Calu3 (cell line): ENCODE results near the gene BPIFB2. TPM values are rescaled to one million over a fixed set of nuclear protein-coding genes. Genes with fewer than 3 reads are reported as not detected.

Source experiments
- Bru-seq: library from RNA; stranded (reverse); fragments of 400-500 nt; gene quantifications from one replicate; lab custom pipeline; 2021; lab: Mats Ljungman, UMichigan
- BruChase-seq, 2 experiments: library from RNA; stranded (reverse); fragments of 400-500 nt; gene quantifications; one replicate each; lab custom pipeline; 2021; lab: Mats Ljungman, UMichigan
- BruUV-seq: library from RNA; stranded (reverse); fragments of 400-500 nt; replicated peaks from 2 replicates; lab custom pipeline; 2021; lab: Mats Ljungman, UMichigan
- CTCF ChIA-PET: fragments of 300-600 bp; sonication (Branson Sonifier 250); formaldehyde crosslinking; loops from one replicate; lab custom pipeline; 2022; ENCODE audit warnings: antibody characterized with exemption; lab: Charles Lee
- DNase-seq: peaks from one replicate; pipeline ENCODE4 v3.0.0; 2022
- H3K27ac Mint-ChIP-seq: one replicate; pipeline ENCODE4 v1.8.0; 2022; ENCODE audit warnings: mixed read lengths; ENCODE audit not compliant: unreplicated experiment
- H3K27me3 Mint-ChIP-seq: one replicate; pipeline ENCODE4 v1.8.0; 2022; ENCODE audit warnings: mixed read lengths; ENCODE audit not compliant: unreplicated experiment
- H3K36me3 Mint-ChIP-seq: one replicate; pipeline ENCODE4 v1.8.0; 2022; ENCODE audit warnings: mild to moderate bottlenecking, moderate library complexity, mixed read lengths; ENCODE audit not compliant: insufficient read depth, unreplicated experiment
- H3K4me1 Mint-ChIP-seq: one replicate; pipeline ENCODE4 v1.8.0; 2022; ENCODE audit warnings: mild to moderate bottlenecking, low read depth, mixed read lengths; ENCODE audit not compliant: unreplicated experiment
- H3K4me3 Mint-ChIP-seq: one replicate; pipeline ENCODE4 v1.8.0; 2022; ENCODE audit warnings: mild to moderate bottlenecking, low read depth, moderate library complexity, mixed read lengths; ENCODE audit not compliant: unreplicated experiment
- H3K9me3 Mint-ChIP-seq: one replicate; pipeline ENCODE4 v1.8.0; 2022; ENCODE audit warnings: low read depth, mixed read lengths; ENCODE audit not compliant: unreplicated experiment
- CTCF ChIP-seq: fragments of 200-600 bp; IDR thresholded peaks from one replicate; pipeline ENCODE4 v1.8.0; 2022; ENCODE audit warnings: antibody characterized with exemption; ENCODE audit not compliant: unreplicated experiment
- intact Hi-C: fragments of 100-400 bp; cut with micrococcal nuclease; formaldehyde crosslinking; loops from one replicate; pipeline ENCODE4 v1.10.0; 2022; ENCODE audit not compliant: unreplicated experiment
- long read RNA-seq: library from polyadenylated mRNA; stranded (forward); transcript quantifications from one replicate; pipeline ENCODE4 v2.0.0, GENCODE V29; 2022
- total RNA-seq: library from RNA; stranded (reverse); gene quantifications from 2 replicates; pipeline ENCODE4 v1.2.3, GENCODE V29; 2022

The BPIFB2 gene
- total RNA-seq (not detected in 2 replicates), Bru-seq, nascent RNA (not detected), BruChase-seq, experiment 1, labeled RNA remaining after a 6-hour chase (not detected), BruChase-seq, experiment 2, labeled RNA remaining after a 2-hour chase (not detected)
- long read RNA-seq = 0 reads

- CTCF ChIA-PET = no interaction called here
- H3K27me3 Mint-ChIP-seq = peaks cover 85% of the 10 kb centered on the region
- no TSS peak for BruUV-seq
- intact Hi-C loops = no loop called here
- no peak within 1 kb of the TSS for H3K27ac Mint-ChIP-seq
- no peaks in the 10 kb centered on the region for H3K36me3 Mint-ChIP-seq
- no peak for TF ChIP-seq CTCF
- H3K4me3 Mint-ChIP-seq = no peak within 1 kb of the TSS
- H3K9me3 Mint-ChIP-seq = peaks cover 3% of the 10 kb centered on the region
- H3K4me1 Mint-ChIP-seq = no peaks in the 10 kb centered on the region
- DNase-seq = no peak
Observed at GRCh38 chr20:33007376-33008335, at the start of gene BPIFB2. TSS of gene BPIFB2 (plus strand) at chr20:33007704. CDS start at chr20:33008575, 871 bp downstream.

GRCh38 chr20:32958574-32958973 is 48.9 kb upstream of the BPIFB2 start:
- Mint-ChIP-seq H3K9me3 (peaks cover 7% of the 10 kb centered on the region), H3K4me3 (no peak overlapping the region), H3K27me3 (peaks cover 80% of the 10 kb centered on the region), H3K4me1 (no peaks in the 10 kb centered on the region), H3K36me3 (no peaks in the 10 kb centered on the region), H3K27ac (no peak overlapping the region)
- no peak for DNase-seq
- CTCF ChIA-PET = no interaction called here
- TF ChIP-seq CTCF = no peak
- intact Hi-C loops = no loop called here
- BruUV-seq = no TSS peak

- BruUV-seq = no TSS peak
- Mint-ChIP-seq H3K27ac (no peak overlapping the region), H3K4me3 (no peak overlapping the region), H3K4me1 (no peaks in the 10 kb centered on the region), H3K36me3 (no peaks in the 10 kb centered on the region), H3K9me3 (peaks cover 7% of the 10 kb centered on the region), H3K27me3 (peaks cover 80% of the 10 kb centered on the region)
- DNase-seq = no peak
- intact Hi-C loops = no loop called here
- TF ChIP-seq CTCF = no peak
- CTCF ChIA-PET = no interaction called here
Observed at GRCh38 chr20:32959351-32960221, 47.9 kb upstream of the BPIFB2 start.

- Mint-ChIP-seq H3K27me3 (peaks cover 85% of the 10 kb centered on the region), H3K4me1 (no peaks in the 10 kb centered on the region), H3K36me3 (no peaks in the 10 kb centered on the region), H3K4me3 (no peak overlapping the region), H3K9me3 (peaks cover 7% of the 10 kb centered on the region), H3K27ac (no peak overlapping the region)
- TF ChIP-seq CTCF = no peak
- no peak for DNase-seq
- intact Hi-C loops = no loop called here
- CTCF ChIA-PET = no interaction called here
- BruUV-seq = no TSS peak
Observed at GRCh38 chr20:32960222-32960518, 47.3 kb upstream of the BPIFB2 start.
